K562 (cell line): ENCODE results near the gene HSPE1. TPM values are rescaled to one million over a fixed set of nuclear protein-coding genes. Genes with fewer than 3 reads are reported as not detected.
A peak's percentile ranks its signal among the peaks of the same experiment; 100 is the strongest.

ENCODE experiments used
- ATAC-seq: fragments of 200-7000 bp; cut with Tn5 transposase; 3 replicates; pipeline ENCODE4 v1.9.1; 2020; ENCODE audit warnings: moderate library complexity
- BruUV-seq: library from RNA; stranded (reverse); fragments of 400-500 nt; replicated peaks from 2 replicates; lab custom pipeline; 2021; lab: Mats Ljungman, UMichigan
- CTCF ChIA-PET: fragments of 300-600 bp; formaldehyde crosslinking; extraction: SDS; loops from one replicate; lab custom pipeline; 2021; ENCODE audit warnings: low intra/inter-chr PET ratio; lab: Yijun Ruan, JAX
- POLR2A ChIA-PET: fragments of 300-600, 350-650 bp; sonication (Branson Sonifier 250); formaldehyde crosslinking; extraction: SDS; loops from one replicate; lab custom pipeline; 2021; ENCODE audit warnings: antibody characterized with exemption, inconsistent platforms; lab: Yijun Ruan, JAX
- DNase-seq, 4 experiments: peaks; one replicate each; pipeline versions ENCODE4 v3.0.0 to v3.0.0-alpha.2; 2011 to 2018; ENCODE audit warnings: low spot score in 3 of 4, mixed read lengths in 3 of 4; ENCODE audit errors: extremely low read depth in 1 of 4
- FAIRE-seq: peaks from 2 replicates; lab custom pipeline; 2011; peaks lifted over from hg19 to GRCh38; lab: Jason Lieb, UNC
- H2AFZ ChIP-seq: 2 replicates; pipeline ENCODE4 v1.6.0; 2011; ENCODE audit warnings: low read depth, low read length, control low read depth, inconsistent platforms
- H3K27ac ChIP-seq: fragments of 200-600 bp; 3 replicates; pipeline ENCODE4 v1.8.0; 2011; ENCODE audit warnings: low read depth, mild to moderate bottlenecking, control low read depth, inconsistent platforms, low read length, moderate library complexity, mixed read lengths; ENCODE audit errors: extremely low read depth
- H3K27me3 ChIP-seq, 2 experiments: fragments of 300-600 bp in 1 of 2; 2 replicates in 1 of 2; 3 replicates in 1 of 2; pipeline versions ENCODE4 v1.6.0 to v1.8.0; 2011; ENCODE audit warnings: inconsistent platforms in 2 of 2, low read length in 2 of 2, mild to moderate bottlenecking in 1 of 2, mixed read lengths in 1 of 2, moderate library complexity in 1 of 2; ENCODE audit not compliant: control insufficient read depth in 2 of 2, insufficient read depth in 2 of 2
- H3K36me3 ChIP-seq: fragments of 300-600 bp; 3 replicates; pipeline ENCODE4 v1.8.0; 2011; ENCODE audit warnings: mild to moderate bottlenecking, low read length, inconsistent platforms; ENCODE audit not compliant: control insufficient read depth, insufficient read depth
- H3K4me1 ChIP-seq, 2 experiments: fragments of 200-600 bp in 1 of 2; replicated peaks in 1 of 2; 2 replicates in 1 of 2; 3 replicates in 1 of 2; pipeline versions ENCODE4 v1.5.1 to v1.8.0; 2011; ENCODE audit warnings: inconsistent platforms in 2 of 2, low read length in 2 of 2, mild to moderate bottlenecking in 1 of 2, mixed read lengths in 1 of 2, moderate library complexity in 1 of 2; ENCODE audit not compliant: control insufficient read depth in 2 of 2, insufficient read depth in 2 of 2
- H3K4me2 ChIP-seq: 2 replicates; pipeline ENCODE4 v1.6.1; 2011; ENCODE audit warnings: low read length, control low read depth, inconsistent platforms, mixed read lengths; ENCODE audit not compliant: insufficient read depth
- H3K4me3 ChIP-seq: fragments of 200-600 bp; sonication (generic), shearing (Covaris generic); 2 replicates; pipeline ENCODE4 v1.5.1; 2016; ENCODE audit warnings: control low read depth, inconsistent platforms
- H3K79me2 ChIP-seq: fragments of 200-600 bp; 3 replicates; pipeline ENCODE4 v1.8.0; 2011; ENCODE audit warnings: low read length, inconsistent platforms; ENCODE audit not compliant: control insufficient read depth, insufficient read depth
- H3K9ac ChIP-seq, 2 experiments: 2 replicates each; pipeline versions ENCODE4 v1.6.0 to v1.6.1; 2011; ENCODE audit warnings: low read depth in 2 of 2, low read length in 2 of 2, control low read depth in 1 of 2, inconsistent platforms in 1 of 2, mild to moderate bottlenecking in 1 of 2, mixed read lengths in 1 of 2; ENCODE audit not compliant: insufficient read depth in 1 of 2
- H3K9me1 ChIP-seq: one replicate; pipeline ENCODE4 v1.6.0; 2011; ENCODE audit warnings: inconsistent platforms, mild to moderate bottlenecking, low read length, moderate library complexity; ENCODE audit not compliant: control insufficient read depth, insufficient read depth
- H3K9me3 ChIP-seq: replicated peaks from 2 replicates; pipeline ENCODE4 v1.5.1; 2011; ENCODE audit warnings: low read depth, low read length, inconsistent platforms; ENCODE audit not compliant: control insufficient read depth, insufficient read depth
- H4K20me1 ChIP-seq: replicated peaks from 2 replicates; pipeline ENCODE4 v1.6.1; 2011; ENCODE audit warnings: low read length, inconsistent platforms, mixed read lengths; ENCODE audit not compliant: control insufficient read depth, insufficient read depth
- C11orf30 ChIP-seq: fragments of 450-650 bp; IDR thresholded peaks from 2 replicates; pipeline ENCODE4 v1.6.1; 2016; ENCODE audit warnings: low read depth, mild to moderate bottlenecking
- CBFA2T3 ChIP-seq: fragments of 450-650 bp; IDR thresholded peaks from 2 replicates; pipeline ENCODE4 v1.6.1; 2017
- HNRNPLL ChIP-seq: fragments of 200-400 bp; formaldehyde crosslinking; IDR thresholded peaks from 2 replicates; pipeline ENCODE4 v1.6.1; 2017; ENCODE audit warnings: low read length, low read depth, mild to moderate bottlenecking; ENCODE audit not compliant: poor library complexity, severe bottlenecking
- SREBF1 ChIP-seq: fragments of 150-350 bp; IDR thresholded peaks from 2 replicates; pipeline ENCODE4 v1.6.1; 2014; ENCODE audit warnings: antibody characterized with exemption, low read depth, low read length, borderline replicate concordance
- ZNF316 ChIP-seq: fragments of 450-650 bp; IDR thresholded peaks from 2 replicates; pipeline ENCODE4 v1.6.1; 2016
- ZNF354B ChIP-seq: fragments of 250-450 bp; sonication (Bioruptor Pico); IDR thresholded peaks from 2 replicates; pipeline ENCODE4 v1.4.0; 2020
- whole genome bisulfite sequencing: fragments of 100-300 bp; shearing (Covaris generic); methylation state at CpG from one replicate; pipeline ENCODE4 v1.1.6; 2016; ENCODE audit warnings: low coverage, mixed read lengths; ENCODE audit not compliant: insufficient coverage; ENCODE audit errors: missing lambda C conversion rate; 5-methylcytosine and 5-hydroxymethylcytosine counted together
- in situ Hi-C: fragments of 300-500 bp; cut with MboI; formaldehyde crosslinking; loops from 4 replicates; pipeline ENCODE4 v1.15.0; 2018; ENCODE audit warnings: inconsistent platforms, mixed read lengths
- intact Hi-C: fragments of 100-400 bp; cut with micrococcal nuclease; formaldehyde crosslinking; loops from 2 replicates; pipeline ENCODE4 v1.14.2; 2022
- polyA plus RNA-seq, 8 experiments: library from polyadenylated mRNA; depleted of rRNA in 4 of 8; stranded (reverse) in 5 of 8; unstranded in 3 of 8; fragments of >200 nt; fragmentation: Nextera tagmentation in 2 of 8; fragmentation: Illumina TruSeq in 1 of 8; extraction: Ambion mirVana in 2 of 8; extraction: Trizol in 1 of 8; gene quantifications; 2 replicates each; pipeline versions ENCODE4 v1.2.1 to v1.2.3, GENCODE V29; 2011 to 2014; ENCODE audit warnings: inconsistent platforms in 1 of 8, missing spikeins in 1 of 8
- total RNA-seq, 7 experiments: library from RNA; depleted of rRNA in 6 of 7; stranded (reverse); fragments of >200 nt in 6 of 7; fragmentation: Illumina TruSeq in 2 of 7; extraction: Trizol in 2 of 7; gene quantifications; 2 replicates each; pipeline versions ENCODE4 v1.2.1 to v1.2.3, GENCODE V29; 2011 to 2021; ENCODE audit warnings: low replicate concordance in 1 of 7
- TF ChIP-seq, protein P1 (sequence below), 2 experiments: fragments of 450-650 bp in 1 of 2; sonication (generic) in 1 of 2; formaldehyde crosslinking in 1 of 2; IDR thresholded peaks; 2 replicates each; pipeline versions ENCODE4 v1.7.1 to v1.9.0; 2016 to 2022; ENCODE audit warnings: inconsistent platforms in 1 of 2, mild to moderate bottlenecking in 1 of 2, missing genetic modification reagents in 1 of 2

HSPE1 gene
- total and polyA plus RNA-seq, 9 of the 15 experiments (the other 6 are each of a cell fraction or from before 2014, with no cell fraction given) = 223 to 1,007 (median 612) TPM

DNA sequence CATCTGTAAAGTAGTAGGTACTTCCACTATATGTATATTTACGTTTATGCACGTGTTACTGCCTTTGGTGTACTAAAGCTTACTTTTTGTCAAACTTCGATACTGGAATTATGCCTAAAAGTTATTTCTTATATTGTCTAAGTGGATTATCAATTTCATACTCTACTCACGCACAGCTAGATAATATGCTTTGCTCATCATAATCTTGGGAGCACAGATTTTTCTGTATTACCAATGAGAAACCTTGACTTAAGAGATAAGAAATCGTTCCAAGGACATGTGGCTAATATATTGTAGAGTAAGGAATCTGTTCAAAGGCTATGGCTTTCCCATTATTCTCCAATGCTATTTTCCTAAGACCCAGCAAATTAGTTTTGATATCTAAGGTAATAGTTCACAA is 6.5 kb downstream of the HSPE1 start:
- 53% methylated on average over 5 of the region's 5 CpGs for WGBS
- peaks cover 28% of the 10 kb centered on the region for H3K79me2 ChIP-seq
- POLR2A ChIA-PET = interaction anchor here (0.9 kb wide), 1 partner anchor 15 kb away, joined by 3 read pairs; no protein-coding TSS in a partner anchor
- TF ChIP-seq SREBF1 (no peak), ZNF316 (peak; percentile 52; the same call in 1 of the 2 replicates), CBFA2T3 (peak; percentile 16; the same call in 1 of the 2 replicates), HNRNPLL (no peak), C11orf30 (peak; percentile 16; the same call in 1 of the 2 replicates)
- no peak overlapping the region for H3K27ac ChIP-seq
- no peak overlapping the region for H3K9ac ChIP-seq
- CTCF ChIA-PET = interaction anchor here (0.6 kb wide), 1 partner anchor 31 kb away, joined by 3 read pairs; no protein-coding TSS in a partner anchor
- H3K9me1 ChIP-seq = no peaks in the 10 kb centered on the region
- intact Hi-C loops (no loop called here), in situ Hi-C loops (no loop called here)
- H3K4me2 ChIP-seq = no peak overlapping the region
- no peak overlapping the region for H3K4me3 ChIP-seq
- no peaks in the 10 kb centered on the region for H3K9me3 ChIP-seq
- no peak for FAIRE-seq
- BruUV-seq = no TSS peak
- H3K4me1 ChIP-seq = no peaks in the 10 kb centered on the region
- DNase-seq = no peak
- no peak overlapping the region for H2AFZ ChIP-seq
- H4K20me1 ChIP-seq = no peaks in the 10 kb centered on the region
- no peak for ATAC-seq
- peaks cover 32% of the 10 kb centered on the region for H3K36me3 ChIP-seq
- H3K27me3 ChIP-seq = no peaks in the 10 kb centered on the region

DNA sequence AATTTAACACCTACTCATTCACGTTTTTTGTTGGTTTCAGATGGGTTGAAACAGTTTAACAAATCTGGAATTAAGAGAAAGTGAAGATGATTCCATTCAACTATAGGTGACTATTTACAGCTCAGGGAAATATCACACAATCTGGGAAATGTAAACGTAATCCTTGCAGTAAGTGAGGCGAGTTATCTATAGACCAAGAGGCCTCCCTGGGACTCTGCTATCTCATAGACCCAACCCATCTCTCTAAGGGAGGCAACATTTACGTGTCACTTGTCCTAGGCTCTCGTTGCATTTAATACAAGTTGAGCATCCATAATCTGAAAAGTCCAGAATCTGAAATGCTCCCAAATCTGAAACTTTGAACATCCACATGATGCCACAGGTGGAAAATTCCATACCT is 13.7 kb downstream of the HSPE1 start:
- Histone ChIP-seq H3K27me3 (no peaks in the 10 kb centered on the region), H3K27ac (no peak overlapping the region), H3K9me3 (no peaks in the 10 kb centered on the region), H3K4me3 (no peak overlapping the region), H3K9me1 (no peaks in the 10 kb centered on the region), H3K79me2 (peaks cover 32% of the 10 kb centered on the region), H3K4me1 (peaks cover 14 to 24% of the 10 kb centered on the region in 2 experiments; a peak in 4 of 5 replicates), H2AFZ (no peak overlapping the region), H3K9ac (no peak overlapping the region), H4K20me1 (no peaks in the 10 kb centered on the region), H3K36me3 (no peaks in the 10 kb centered on the region), H3K4me2 (no peak overlapping the region)
- no peak for ATAC-seq
- in situ Hi-C loops (no loop called here), intact Hi-C loops (loop anchor here (2.0 kb wide), 1 partner anchor 13 kb away; the partner anchor contains the start of gene HSPE1)
- ChIA-PET POLR2A (interaction anchor here (0.6 to 3.5 kb wide), 4 partner anchors 12 to 17 kb away, joined by 3 to 34 read pairs (median 3); partner anchors contain the start of genes HSPD1 and HSPE1), CTCF (no interaction called here)
- WGBS = 5% methylated on average over 5 of the region's 5 CpGs
- BruUV-seq = no TSS peak
- DNase-seq = peak; percentile 23 to 47 (median 26)
- peak; percentile 79 for FAIRE-seq
- TF ChIP-seq, protein P1, sequence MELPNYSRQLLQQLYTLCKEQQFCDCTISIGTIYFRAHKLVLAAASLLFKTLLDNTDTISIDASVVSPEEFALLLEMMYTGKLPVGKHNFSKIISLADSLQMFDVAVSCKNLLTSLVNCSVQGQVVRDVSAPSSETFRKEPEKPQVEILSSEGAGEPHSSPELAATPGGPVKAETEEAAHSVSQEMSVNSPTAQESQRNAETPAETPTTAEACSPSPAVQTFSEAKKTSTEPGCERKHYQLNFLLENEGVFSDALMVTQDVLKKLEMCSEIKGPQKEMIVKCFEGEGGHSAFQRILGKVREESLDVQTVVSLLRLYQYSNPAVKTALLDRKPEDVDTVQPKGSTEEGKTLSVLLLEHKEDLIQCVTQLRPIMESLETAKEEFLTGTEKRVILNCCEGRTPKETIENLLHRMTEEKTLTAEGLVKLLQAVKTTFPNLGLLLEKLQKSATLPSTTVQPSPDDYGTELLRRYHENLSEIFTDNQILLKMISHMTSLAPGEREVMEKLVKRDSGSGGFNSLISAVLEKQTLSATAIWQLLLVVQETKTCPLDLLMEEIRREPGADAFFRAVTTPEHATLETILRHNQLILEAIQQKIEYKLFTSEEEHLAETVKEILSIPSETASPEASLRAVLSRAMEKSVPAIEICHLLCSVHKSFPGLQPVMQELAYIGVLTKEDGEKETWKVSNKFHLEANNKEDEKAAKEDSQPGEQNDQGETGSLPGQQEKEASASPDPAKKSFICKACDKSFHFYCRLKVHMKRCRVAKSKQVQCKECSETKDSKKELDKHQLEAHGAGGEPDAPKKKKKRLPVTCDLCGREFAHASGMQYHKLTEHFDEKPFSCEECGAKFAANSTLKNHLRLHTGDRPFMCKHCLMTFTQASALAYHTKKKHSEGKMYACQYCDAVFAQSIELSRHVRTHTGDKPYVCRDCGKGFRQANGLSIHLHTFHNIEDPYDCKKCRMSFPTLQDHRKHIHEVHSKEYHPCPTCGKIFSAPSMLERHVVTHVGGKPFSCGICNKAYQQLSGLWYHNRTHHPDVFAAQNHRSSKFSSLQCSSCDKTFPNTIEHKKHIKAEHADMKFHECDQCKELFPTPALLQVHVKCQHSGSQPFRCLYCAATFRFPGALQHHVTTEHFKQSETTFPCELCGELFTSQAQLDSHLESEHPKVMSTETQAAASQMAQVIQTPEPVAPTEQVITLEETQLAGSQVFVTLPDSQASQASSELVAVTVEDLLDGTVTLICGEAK (IDR thresholded peaks at IDR 0.05) = 0 out of 2 replicates have a peak, but pooled peaks have one; percentile 5
- TF ChIP-seq, protein P1 (CRISPR knock-in tag; IDR thresholded peaks at IDR 0.05) = no peak
- no peak for TF ChIP-seq ZNF354B
